Measurements from ENCODE around the gene TCHH.

Gene TCHH

DNA sequence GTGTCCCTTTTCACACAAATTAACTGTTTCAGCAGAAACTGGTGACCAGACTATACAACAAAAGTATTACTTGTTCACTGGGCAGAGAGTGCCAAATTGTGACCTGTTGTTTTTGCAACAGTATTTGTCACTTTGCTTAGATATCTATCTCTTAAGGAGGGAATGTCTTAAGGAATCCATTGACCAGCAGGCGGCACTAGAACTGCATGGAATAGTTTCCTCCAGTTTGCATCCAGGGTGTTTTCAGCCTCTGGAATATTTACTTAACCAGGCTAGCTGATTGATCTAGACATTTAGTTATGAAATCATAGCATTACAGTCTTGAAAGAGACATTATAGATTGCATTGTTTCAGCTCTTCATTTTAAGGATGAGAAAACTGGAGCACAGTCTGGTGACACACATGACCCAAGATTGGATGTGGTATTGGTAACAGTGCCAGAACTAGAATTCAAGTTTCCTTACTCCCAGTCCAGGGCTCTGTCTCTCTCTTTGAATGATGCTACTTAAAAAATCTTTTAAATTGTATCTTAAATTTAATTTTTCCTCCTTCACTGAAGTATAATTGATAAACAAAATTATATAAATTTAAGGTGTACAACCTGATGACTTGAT lies 26.8 kb upstream of the TCHH start:
- peaks cover 44% of the 10 kb centered on the region for H3K9me3 Mint-ChIP-seq
- no peaks in the 10 kb centered on the region for H3K36me3 Mint-ChIP-seq (ENCODE audit: low read depth)
- no peaks in the 10 kb centered on the region for H3K27me3 Mint-ChIP-seq (ENCODE audit: low read depth, poor library complexity)
- H3K27ac Mint-ChIP-seq: no peak overlapping the region
- H3K4me3 Mint-ChIP-seq: no peak overlapping the region
- peak; percentile 34 for TF ChIP-seq CTCF (IDR thresholded peaks at IDR 0.05)
- H3K4me1 Mint-ChIP-seq: no peaks in the 10 kb centered on the region
- DNase-seq: peak; percentile 21

DNA sequence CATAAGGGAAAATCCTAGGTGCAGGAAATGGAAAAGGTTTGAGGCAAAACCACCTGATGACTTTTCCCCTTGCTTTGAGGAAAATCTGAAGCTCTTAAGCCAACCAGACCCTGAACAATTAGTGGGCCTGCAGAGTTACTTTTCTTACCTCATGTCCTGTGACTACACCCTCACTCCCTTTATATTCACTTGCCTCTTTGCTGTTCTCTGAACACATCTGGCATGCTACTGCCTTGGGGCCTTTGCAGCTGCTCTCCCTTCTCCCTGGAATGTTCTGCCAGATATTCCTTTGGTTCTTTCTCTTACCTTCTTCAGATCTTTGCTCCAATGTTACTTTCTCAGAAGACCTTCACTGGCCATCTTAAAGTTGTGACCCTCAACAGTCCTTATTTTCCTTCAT lies 22.0 kb upstream of the TCHH start:
- H3K9me3 Mint-ChIP-seq: peaks cover 16% of the 10 kb centered on the region
- TF ChIP-seq CTCF (IDR thresholded peaks at IDR 0.05): no peak
- no peak overlapping the region for H3K27ac Mint-ChIP-seq
- no peaks in the 10 kb centered on the region for H3K36me3 Mint-ChIP-seq (ENCODE audit: low read depth)
- H3K27me3 Mint-ChIP-seq (ENCODE audit: low read depth, poor library complexity): peaks cover 7% of the 10 kb centered on the region
- no peak for DNase-seq
- no peaks in the 10 kb centered on the region for H3K4me1 Mint-ChIP-seq
- no peak overlapping the region for H3K4me3 Mint-ChIP-seq

GRCh38 chr1:152130186-152130585 lies 14.9 kb upstream of the TCHH start:
- no peak for DNase-seq
- Mint-ChIP-seq H3K27me3 (ENCODE audit: low read depth, poor library complexity) (peaks cover 11% of the 10 kb centered on the region), H3K9me3 (peaks cover 47% of the 10 kb centered on the region), H3K27ac (no peak overlapping the region), H3K4me3 (no peak overlapping the region), H3K36me3 (ENCODE audit: low read depth) (no peaks in the 10 kb centered on the region), H3K4me1 (no peaks in the 10 kb centered on the region)
- TF ChIP-seq CTCF (IDR thresholded peaks at IDR 0.05): no peak

- Mint-ChIP-seq H3K27ac (no peak overlapping the region), H3K9me3 (peaks cover 49% of the 10 kb centered on the region), H3K4me1 (no peaks in the 10 kb centered on the region), H3K36me3 (ENCODE audit: low read depth) (no peaks in the 10 kb centered on the region), H3K4me3 (no peak overlapping the region), H3K27me3 (ENCODE audit: low read depth, poor library complexity) (peaks cover 7% of the 10 kb centered on the region)
- DNase-seq: no peak
- no peak for TF ChIP-seq CTCF (IDR thresholded peaks at IDR 0.05)
Observed at GRCh38 chr1:152127673-152128072, 12.4 kb upstream of the TCHH start.

GRCh38 chr1:152125834-152126443 lies 10.7 kb upstream of the TCHH start:
- H3K27me3 Mint-ChIP-seq (ENCODE audit: low read depth, poor library complexity): peaks cover 7% of the 10 kb centered on the region
- DNase-seq: no peak

More at GRCh38 chr1:152125834-152126443, 10.7 kb upstream of the TCHH start:
- H3K27ac Mint-ChIP-seq: no peak overlapping the region
- H3K4me3 Mint-ChIP-seq: no peak overlapping the region
- no peaks in the 10 kb centered on the region for H3K36me3 Mint-ChIP-seq (ENCODE audit: low read depth)
- TF ChIP-seq CTCF (IDR thresholded peaks at IDR 0.05): no peak
- peaks cover 44% of the 10 kb centered on the region for H3K9me3 Mint-ChIP-seq
- no peaks in the 10 kb centered on the region for H3K4me1 Mint-ChIP-seq
